Measurements from ENCODE around the gene RNF167. TPM values are rescaled to one million over a fixed set of nuclear protein-coding genes. Genes with fewer than 3 reads are reported as not detected.

RNF167 gene
- total and polyA plus RNA-seq, 4 donors, result 15.9 to 72.6 (median 24.4) TPM

- Histone ChIP-seq H3K9me3 (ENCODE audit: control insufficient read depth in 4 of 4, low read length in 3 of 4) (no peaks in the 10 kb centered on the region), H3K9ac (ENCODE audit: low read depth in 1 of 2, low read length in 2 of 2) (no peak overlapping the region), H3K4me3 (ENCODE audit: low read depth in 1 of 3, low read length in 3 of 3) (no peak overlapping the region), H3K4me1 (ENCODE audit: control insufficient read depth in 4 of 4, insufficient read depth in 4 of 4, low read length in 3 of 4) (peaks cover 7 to 35% (median 24%) of the 10 kb centered on the region in 4 donors), H3K27me3 (ENCODE audit: control insufficient read depth in 4 of 4, insufficient read depth in 4 of 4, low read length in 3 of 4) (no peaks in the 10 kb centered on the region), H3K27ac (ENCODE audit: low read depth in 1 of 2, low read length in 2 of 2) (no peak overlapping the region), H3K36me3 (ENCODE audit: control insufficient read depth in 4 of 4, insufficient read depth in 3 of 4, low read depth in 1 of 4, low read length in 3 of 4) (peaks cover 0 to under 1% (median 0%) of the 10 kb centered on the region in 4 donors)
- 96% methylated on average over 15 of the region's 15 CpGs for WGBS
- no peak for DNase-seq (ENCODE audit: low spot score)
- TF ChIP-seq, protein P1, sequence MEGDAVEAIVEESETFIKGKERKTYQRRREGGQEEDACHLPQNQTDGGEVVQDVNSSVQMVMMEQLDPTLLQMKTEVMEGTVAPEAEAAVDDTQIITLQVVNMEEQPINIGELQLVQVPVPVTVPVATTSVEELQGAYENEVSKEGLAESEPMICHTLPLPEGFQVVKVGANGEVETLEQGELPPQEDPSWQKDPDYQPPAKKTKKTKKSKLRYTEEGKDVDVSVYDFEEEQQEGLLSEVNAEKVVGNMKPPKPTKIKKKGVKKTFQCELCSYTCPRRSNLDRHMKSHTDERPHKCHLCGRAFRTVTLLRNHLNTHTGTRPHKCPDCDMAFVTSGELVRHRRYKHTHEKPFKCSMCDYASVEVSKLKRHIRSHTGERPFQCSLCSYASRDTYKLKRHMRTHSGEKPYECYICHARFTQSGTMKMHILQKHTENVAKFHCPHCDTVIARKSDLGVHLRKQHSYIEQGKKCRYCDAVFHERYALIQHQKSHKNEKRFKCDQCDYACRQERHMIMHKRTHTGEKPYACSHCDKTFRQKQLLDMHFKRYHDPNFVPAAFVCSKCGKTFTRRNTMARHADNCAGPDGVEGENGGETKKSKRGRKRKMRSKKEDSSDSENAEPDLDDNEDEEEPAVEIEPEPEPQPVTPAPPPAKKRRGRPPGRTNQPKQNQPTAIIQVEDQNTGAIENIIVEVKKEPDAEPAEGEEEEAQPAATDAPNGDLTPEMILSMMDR (IDR thresholded peaks at IDR 0.05; ENCODE audit: low read depth, low read length, missing input control), result no peak
- no peak for TF ChIP-seq JUND (IDR thresholded peaks at IDR 0.05)
- no peak for TF ChIP-seq MAX (IDR thresholded peaks at IDR 0.05)
- TF ChIP-seq RXRA (IDR thresholded peaks at IDR 0.05), result no peak
- TF ChIP-seq, protein P2, sequence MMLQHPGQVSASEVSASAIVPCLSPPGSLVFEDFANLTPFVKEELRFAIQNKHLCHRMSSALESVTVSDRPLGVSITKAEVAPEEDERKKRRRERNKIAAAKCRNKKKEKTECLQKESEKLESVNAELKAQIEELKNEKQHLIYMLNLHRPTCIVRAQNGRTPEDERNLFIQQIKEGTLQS (IDR thresholded peaks at IDR 0.05), result no peak
- TF ChIP-seq NR2F2 (IDR thresholded peaks at IDR 0.05), result no peak
- no peak for TF ChIP-seq FOXA2 (IDR thresholded peaks at IDR 0.05)
- no peak for TF ChIP-seq HNF4A (conservative IDR thresholded peaks at IDR 0.05)
- no peak for TF ChIP-seq FOXA1 (IDR thresholded peaks at IDR 0.05)
- TF ChIP-seq RAD21 (IDR thresholded peaks at IDR 0.05), result no peak
- no peak for TF ChIP-seq EGR1 (IDR thresholded peaks at IDR 0.05; ENCODE audit: low read depth in 2 of 2)
- TF ChIP-seq, protein P3, sequence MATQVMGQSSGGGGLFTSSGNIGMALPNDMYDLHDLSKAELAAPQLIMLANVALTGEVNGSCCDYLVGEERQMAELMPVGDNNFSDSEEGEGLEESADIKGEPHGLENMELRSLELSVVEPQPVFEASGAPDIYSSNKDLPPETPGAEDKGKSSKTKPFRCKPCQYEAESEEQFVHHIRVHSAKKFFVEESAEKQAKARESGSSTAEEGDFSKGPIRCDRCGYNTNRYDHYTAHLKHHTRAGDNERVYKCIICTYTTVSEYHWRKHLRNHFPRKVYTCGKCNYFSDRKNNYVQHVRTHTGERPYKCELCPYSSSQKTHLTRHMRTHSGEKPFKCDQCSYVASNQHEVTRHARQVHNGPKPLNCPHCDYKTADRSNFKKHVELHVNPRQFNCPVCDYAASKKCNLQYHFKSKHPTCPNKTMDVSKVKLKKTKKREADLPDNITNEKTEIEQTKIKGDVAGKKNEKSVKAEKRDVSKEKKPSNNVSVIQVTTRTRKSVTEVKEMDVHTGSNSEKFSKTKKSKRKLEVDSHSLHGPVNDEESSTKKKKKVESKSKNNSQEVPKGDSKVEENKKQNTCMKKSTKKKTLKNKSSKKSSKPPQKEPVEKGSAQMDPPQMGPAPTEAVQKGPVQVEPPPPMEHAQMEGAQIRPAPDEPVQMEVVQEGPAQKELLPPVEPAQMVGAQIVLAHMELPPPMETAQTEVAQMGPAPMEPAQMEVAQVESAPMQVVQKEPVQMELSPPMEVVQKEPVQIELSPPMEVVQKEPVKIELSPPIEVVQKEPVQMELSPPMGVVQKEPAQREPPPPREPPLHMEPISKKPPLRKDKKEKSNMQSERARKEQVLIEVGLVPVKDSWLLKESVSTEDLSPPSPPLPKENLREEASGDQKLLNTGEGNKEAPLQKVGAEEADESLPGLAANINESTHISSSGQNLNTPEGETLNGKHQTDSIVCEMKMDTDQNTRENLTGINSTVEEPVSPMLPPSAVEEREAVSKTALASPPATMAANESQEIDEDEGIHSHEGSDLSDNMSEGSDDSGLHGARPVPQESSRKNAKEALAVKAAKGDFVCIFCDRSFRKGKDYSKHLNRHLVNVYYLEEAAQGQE (IDR thresholded peaks at IDR 0.05), result no peak
Measured at GRCh38 chr17:4965311-4965986, 25.4 kb downstream of the RNF167 start.

DNA sequence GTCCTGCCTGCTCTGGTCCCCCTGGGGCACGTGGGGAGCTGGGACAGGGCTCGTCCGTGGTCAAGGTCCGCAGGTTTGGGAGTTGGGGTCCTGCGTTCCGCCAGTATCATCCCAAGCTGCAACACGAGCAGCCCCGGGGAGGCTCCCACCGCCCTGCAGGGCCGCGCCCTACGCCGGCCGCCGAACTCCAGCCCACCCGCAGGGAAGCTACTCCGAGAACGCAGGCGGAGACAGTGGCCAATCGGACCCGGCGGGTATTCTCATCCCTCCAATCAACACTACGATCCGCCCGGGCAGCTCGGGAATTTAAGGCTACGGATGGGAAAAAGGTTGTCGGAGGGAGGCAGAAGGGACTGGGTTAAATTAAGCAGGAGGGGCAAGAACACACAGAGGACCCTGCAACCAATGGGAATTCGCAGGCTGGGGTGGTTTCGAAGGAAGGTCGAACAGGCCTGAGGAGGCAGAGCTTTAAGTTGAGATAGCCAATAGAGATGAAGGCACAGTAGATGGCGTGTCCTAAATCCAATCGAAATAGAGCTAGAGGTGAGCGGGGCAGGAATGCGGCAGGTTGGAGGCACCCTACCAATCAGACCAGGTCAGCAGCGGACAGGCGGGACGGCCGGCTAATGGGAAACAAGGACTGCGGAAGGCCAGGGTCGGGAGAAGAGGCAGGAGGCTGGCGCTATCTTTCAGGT, 26.9 kb downstream of the RNF167 start:
- under 1% methylated on average over 42 of the region's 42 CpGs for WGBS
- peak overlapping the region; percentile 59 to 84 for H3K9ac ChIP-seq (ENCODE audit: low read depth in 1 of 2, low read length in 2 of 2)
- no peak for TF ChIP-seq HNF4G (IDR thresholded peaks at IDR 0.05)
- no peak for TF ChIP-seq FOXA2 (IDR thresholded peaks at IDR 0.05)
- TF ChIP-seq FOXA1 (IDR thresholded peaks at IDR 0.05), result no peak
- peak; percentile 99 for TF ChIP-seq SP1 (IDR thresholded peaks at IDR 0.05)
- TF ChIP-seq, protein P3 (IDR thresholded peaks at IDR 0.05), result no peak
- TF ChIP-seq TAF1 (conservative IDR thresholded peaks at IDR 0.05), result peak; percentile 38
- peak in 1 of 2 donors; percentile 70 for TF ChIP-seq GABPA (IDR thresholded peaks at IDR 0.05 in 1 of 2, conservative IDR thresholded peaks at IDR 0.05 in 1 of 2)
- TF ChIP-seq RAD21 (IDR thresholded peaks at IDR 0.05), result peak in 1 of 2 donors; percentile 63
- peak; percentile 22 for TF ChIP-seq MAX (IDR thresholded peaks at IDR 0.05)
- TF ChIP-seq, protein P1 (IDR thresholded peaks at IDR 0.05; ENCODE audit: low read depth, low read length, missing input control), result peak; percentile 3
- peak; percentile 46 to 54 for TF ChIP-seq RXRA (IDR thresholded peaks at IDR 0.05)
- peak in 1 of 2 donors; percentile 16 for TF ChIP-seq HNF4A (conservative IDR thresholded peaks at IDR 0.05)
- TF ChIP-seq JUND (IDR thresholded peaks at IDR 0.05), result peak in 1 of 2 donors; percentile 37
- peak; percentile 90 for TF ChIP-seq NR2F2 (IDR thresholded peaks at IDR 0.05)
- peak overlapping the region; percentile 97 to 99 for H3K27ac ChIP-seq (ENCODE audit: low read depth in 1 of 2, low read length in 2 of 2)
- H3K4me3 ChIP-seq (ENCODE audit: low read depth in 1 of 3, low read length in 3 of 3), result peak overlapping the region; percentile 74 to 98 (median 97)
- H3K36me3 ChIP-seq (ENCODE audit: control insufficient read depth in 4 of 4, insufficient read depth in 3 of 4, low read depth in 1 of 4, low read length in 3 of 4), result peaks cover 0 to 5% (median 0%) of the 10 kb centered on the region in 4 donors
- peaks cover 7 to 42% (median 29%) of the 10 kb centered on the region in 4 donors for H3K4me1 ChIP-seq (ENCODE audit: control insufficient read depth in 4 of 4, insufficient read depth in 4 of 4, low read length in 3 of 4)
- no peaks in the 10 kb centered on the region for H3K9me3 ChIP-seq (ENCODE audit: control insufficient read depth in 4 of 4, low read length in 3 of 4)
- peak; percentile 95 for DNase-seq (ENCODE audit: low spot score)
- no peaks in the 10 kb centered on the region for H3K27me3 ChIP-seq (ENCODE audit: control insufficient read depth in 4 of 4, insufficient read depth in 4 of 4, low read length in 3 of 4)

Measured in liver (tissue), 9 donors.